ENCODE results near the gene VENTX.

DNA sequence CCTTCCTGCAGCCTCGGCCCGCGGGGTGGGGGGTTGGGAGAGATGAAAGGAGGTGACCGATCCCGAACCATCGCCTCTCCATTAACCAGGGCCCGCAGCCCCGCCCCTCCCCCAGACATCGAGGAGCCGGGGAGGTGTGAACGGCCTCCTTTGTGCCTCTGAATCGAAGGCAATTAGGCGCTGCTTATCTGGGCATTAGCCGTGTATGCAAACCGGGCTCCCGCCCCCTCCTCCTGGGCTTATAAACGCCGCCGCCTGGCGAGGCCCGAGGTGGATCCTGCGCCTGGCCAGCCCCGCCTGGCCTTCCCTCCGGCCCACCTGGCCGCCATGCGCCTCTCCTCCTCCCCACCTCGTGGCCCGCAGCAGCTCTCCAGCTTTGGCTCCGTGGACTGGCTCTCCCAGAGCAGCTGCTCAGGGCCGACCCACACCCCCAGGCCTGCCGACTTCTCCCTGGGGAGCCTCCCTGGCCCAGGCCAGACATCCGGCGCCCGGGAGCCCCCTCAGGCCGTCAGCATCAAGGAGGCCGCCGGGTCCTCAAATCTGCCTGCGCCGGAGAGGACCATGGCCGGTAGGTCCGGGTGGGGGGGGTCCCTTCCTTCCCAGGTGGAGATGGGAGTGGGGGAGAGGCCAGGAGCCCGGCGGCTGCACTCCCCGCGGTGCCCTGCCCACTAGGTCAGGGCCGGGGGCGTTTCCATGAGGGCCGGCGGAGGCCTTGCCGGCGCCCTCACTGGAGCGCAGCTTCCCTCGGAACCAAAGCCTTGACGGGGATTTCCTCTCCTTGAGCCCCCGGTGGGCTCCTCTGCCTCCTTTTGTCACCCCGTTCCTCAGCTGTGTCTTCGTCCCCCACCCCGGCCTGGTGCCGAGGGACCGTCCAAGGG, at the start of gene VENTX:
- TF ChIP-seq, protein P1, sequence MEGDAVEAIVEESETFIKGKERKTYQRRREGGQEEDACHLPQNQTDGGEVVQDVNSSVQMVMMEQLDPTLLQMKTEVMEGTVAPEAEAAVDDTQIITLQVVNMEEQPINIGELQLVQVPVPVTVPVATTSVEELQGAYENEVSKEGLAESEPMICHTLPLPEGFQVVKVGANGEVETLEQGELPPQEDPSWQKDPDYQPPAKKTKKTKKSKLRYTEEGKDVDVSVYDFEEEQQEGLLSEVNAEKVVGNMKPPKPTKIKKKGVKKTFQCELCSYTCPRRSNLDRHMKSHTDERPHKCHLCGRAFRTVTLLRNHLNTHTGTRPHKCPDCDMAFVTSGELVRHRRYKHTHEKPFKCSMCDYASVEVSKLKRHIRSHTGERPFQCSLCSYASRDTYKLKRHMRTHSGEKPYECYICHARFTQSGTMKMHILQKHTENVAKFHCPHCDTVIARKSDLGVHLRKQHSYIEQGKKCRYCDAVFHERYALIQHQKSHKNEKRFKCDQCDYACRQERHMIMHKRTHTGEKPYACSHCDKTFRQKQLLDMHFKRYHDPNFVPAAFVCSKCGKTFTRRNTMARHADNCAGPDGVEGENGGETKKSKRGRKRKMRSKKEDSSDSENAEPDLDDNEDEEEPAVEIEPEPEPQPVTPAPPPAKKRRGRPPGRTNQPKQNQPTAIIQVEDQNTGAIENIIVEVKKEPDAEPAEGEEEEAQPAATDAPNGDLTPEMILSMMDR (IDR thresholded peaks at IDR 0.05), result no peak
- no peak for TF ChIP-seq POLR2A (IDR thresholded peaks at IDR 0.05)

Measured in suprapubic skin (tissue), 3 donors.